Endothelial cell of hepatic sinusoid (primary cell): ENCODE data around the gene MYO1B.

Experiments
- in situ Hi-C: cut with HindIII; loops from 2 replicates; pipeline ENCODE4 v1.10.0; 2017; ENCODE audit warnings: low sequenced_read_pairs

Gene MYO1B

DNA sequence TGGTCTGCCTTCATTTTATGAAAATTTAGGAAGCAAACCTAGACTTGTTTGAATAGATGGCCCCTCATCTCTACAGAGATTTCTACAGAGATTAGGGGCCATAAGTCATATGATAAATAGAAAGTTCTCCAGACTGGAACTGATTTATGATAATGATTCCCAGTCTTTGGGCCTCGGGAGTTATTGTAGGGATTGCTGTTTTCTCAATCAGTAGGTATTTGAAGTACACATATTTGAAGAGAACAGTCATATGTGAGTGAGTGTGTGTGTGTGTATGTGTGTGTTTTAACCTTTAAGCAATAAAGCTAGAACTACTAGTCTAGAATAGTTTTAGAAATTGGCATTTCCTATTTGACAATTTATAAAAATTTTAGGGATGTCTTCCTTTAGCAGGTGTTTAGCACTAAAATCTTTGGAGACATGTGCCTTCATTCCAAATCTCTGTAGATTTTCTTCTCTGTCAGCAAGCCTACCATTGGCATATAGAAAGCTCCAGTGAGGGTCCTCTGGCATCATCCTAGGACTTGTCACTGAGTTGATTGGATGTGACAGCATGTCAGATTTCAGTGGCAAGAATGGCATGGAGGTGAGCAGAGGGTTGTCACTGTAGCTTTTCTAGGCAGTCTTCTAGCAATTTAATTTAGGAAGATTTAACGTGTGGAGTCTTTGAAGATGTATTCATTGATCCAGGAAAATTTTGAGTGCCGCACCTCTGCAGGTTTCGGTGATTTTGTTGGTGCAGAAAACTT, 71.2 kb downstream of the MYO1B start:
- in situ Hi-C loops = no loop called here

DNA sequence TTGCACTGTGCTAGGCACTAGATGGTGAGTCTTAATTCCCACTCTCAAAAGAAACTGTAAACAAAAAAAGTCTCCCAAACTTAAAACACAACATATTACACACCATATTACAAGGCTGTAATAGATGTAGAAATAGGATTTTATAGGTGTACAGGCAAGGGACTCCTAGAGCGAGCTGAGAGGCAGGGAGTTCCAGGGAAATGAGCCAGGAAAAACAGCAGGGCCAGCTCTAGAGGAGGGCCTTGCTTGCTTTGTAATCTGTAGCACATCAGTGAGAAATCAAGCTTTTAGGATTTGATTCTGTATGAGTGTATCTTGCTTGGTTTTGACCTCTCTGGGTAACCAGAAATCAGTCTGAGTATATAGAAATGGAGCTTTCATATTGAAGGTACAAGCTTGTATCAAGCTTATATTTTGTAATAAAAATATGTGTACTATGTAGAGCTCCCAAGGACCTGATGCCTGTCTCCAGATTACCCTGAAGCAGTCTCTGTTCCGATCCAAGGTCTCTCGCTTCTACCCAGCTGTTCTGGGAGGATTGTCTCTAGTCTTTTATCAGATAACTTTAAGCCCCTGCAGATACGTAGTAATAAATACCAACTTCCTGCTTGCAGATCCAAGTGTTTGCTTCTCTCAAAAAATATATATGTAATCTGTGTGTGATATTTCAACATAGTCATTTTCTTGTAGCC, 73.0 kb downstream of the MYO1B start:
- in situ Hi-C loops = no loop called here

DNA sequence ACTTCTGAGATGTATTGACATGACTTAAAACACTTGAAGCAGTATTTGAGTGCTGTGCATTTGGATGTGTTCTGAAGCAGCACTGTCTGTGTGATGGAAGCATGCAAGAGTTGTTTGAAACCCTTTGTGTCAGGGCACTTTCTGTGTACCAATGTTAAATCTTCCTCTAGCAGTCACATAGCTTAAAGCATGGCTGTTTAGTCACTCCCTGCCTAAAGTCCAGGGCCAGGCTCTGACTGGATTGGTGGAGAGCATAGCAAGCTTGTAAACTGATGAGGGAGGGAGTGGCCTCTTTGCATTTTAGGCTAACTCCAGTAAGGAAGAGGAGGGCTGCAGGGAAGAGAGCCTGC, 73.5 kb downstream of the MYO1B start:
- in situ Hi-C loops = no loop called here

DNA sequence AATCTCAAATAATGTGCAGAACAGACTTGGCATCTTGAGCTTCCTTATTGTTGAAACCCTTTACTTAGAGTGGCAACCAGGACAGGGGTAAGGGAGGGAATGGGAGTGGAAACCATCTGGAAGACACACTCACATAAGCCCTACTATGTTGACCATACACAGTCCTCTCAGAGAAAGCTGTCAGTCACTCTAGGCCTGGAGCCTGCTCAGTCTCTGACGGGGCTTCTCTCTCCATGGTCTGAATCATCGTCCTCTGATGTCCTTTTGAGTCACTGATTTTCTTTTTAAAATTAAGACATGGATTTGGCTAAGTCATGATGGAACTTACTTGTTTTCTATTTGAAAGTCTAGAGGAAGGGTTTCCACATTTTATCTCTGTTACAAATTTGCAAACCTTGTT, 74.0 kb downstream of the MYO1B start:
- in situ Hi-C loops = no loop called here

DNA sequence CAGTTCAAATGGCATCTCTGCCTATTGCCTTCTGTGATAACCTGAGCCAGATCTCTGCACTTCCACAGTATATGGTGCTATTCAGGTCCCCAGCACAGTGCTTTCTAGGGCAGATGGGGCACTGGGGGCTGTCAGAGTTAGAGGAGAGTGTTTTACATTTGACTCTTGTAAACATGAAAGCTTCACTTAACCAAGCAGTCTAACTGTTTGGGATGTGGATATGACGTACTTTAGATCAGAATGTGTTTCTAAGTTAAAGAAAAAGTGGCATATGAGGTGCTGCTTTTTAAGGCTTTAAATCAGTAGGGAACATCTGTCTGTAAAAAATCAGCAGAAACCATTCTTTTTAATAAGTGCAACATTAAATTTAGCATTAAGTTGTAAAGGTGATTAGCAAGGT, 75.7 kb downstream of the MYO1B start:
- in situ Hi-C loops = no loop called here

DNA sequence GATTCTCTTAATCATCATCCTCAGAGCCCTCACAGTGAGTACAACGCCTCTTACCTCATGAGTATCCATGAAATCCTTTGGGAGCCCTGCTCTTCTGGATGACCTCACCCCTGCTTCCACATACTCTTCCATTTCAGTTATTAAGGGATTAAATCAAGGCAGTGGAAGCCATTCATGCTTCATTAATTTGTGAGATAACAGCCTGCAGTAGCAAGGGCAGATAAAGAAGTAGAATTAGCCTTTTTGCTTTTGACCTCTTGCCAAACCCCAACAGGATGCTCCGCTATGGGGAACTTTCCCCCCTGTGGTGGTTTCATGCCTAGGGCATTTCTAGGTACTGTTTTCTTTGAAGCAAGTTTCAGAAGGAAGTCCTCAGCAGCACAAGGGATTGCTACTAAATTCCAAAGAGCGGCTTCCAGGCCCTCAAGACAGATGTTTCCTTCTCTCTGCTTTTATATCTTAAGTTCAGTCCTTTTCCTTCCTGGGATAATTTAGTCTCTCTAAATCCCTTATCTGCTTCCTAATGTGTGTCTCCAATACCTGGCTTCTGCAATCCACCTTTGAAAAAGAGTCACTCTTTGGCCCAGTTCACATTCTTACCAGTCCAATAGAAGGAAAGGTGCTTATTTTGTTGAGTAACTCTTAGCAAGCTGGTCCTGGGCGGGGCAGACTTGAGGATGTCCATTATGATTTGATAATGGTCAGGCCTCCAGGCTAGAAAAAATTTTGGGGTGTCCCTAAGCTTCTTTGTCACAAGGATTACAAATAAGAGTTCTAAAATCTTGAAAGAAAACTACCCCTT, 76.9 kb downstream of the MYO1B start:
- in situ Hi-C loops = no loop called here

DNA sequence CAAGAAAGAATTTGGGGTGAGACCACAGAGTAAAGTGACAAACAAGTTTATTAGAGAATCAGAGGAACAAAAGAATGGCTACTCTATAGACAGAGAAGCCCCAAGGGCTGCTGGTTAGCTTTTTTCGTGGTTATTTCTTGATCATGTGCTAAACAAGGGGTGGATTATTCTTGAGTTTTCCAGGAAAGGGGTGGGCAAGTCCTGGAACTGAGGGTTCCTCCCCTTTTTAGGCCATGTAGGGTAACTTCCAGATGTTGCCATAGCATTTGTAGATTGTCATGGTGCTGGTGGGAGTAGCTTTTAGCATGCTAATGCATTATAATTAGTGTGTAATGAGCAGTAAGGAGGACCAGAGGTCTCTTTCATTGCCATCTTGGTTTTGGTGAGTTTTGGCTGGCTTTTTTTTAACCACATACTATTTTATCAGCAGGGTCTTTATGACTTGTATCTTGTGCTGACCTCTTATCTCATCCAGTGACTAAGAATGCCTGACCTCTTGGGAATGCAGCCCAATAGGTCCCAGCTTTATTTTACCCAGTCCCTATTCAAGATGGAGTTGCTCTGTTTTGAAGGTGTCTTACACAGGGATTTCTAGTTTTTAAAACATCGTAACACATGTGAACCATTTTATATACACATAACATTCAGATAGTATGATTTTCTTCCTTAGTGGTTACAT, 77.8 kb downstream of the MYO1B start:
- in situ Hi-C loops = no loop called here

DNA sequence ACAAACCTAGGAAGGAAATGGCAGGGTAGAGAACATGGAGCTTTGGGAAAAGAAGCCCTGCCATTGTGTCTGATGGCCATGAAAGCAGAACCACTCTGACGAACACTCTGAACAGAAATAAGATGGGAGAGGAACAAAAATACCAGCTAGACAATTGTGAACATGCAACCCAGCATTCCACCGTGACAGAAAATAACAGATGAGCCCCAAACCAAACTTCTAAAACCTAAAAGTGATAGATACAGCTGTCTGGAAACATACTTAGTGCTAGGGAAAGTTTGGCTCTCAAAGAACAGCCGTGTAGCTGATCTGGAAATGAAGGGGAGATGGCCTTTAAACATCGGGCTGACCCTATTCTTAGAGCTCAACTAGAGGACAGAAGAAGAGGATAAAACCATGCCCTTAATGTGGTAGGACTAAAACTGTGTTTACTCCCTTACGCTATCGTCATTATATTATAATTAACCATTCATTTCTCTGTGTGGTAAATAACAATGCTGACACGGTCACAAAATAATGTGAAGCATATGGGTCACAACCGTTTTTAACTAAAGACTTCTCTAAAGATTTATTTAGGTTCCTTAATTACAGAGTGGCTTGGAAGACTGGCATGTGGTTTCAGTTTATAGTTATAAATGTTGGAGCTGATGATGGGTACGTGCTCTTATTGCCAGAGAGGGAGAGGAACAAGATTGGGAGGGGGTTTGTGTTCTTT, 80.6 kb downstream of the MYO1B start:
- in situ Hi-C loops = no loop called here

DNA sequence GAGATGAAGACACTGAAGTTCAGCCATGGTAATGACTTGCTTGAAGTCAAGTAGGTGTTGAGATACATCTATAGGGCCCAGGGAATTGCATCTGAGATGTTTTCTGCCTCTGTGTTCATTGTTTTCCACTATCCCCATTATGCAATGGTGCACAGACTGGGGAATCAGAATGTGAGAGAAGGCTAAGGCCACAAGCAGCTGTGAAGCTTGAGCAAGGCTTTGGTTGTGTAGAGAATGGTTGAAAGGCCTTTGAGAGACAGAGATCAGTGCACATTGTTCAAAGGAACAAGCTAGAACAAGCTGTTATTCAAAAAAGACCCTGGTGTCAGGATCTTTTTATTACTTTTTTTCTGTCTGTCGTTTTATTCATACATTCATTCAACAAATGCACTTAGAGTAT, 82.3 kb downstream of the MYO1B start:
- in situ Hi-C loops = no loop called here

DNA sequence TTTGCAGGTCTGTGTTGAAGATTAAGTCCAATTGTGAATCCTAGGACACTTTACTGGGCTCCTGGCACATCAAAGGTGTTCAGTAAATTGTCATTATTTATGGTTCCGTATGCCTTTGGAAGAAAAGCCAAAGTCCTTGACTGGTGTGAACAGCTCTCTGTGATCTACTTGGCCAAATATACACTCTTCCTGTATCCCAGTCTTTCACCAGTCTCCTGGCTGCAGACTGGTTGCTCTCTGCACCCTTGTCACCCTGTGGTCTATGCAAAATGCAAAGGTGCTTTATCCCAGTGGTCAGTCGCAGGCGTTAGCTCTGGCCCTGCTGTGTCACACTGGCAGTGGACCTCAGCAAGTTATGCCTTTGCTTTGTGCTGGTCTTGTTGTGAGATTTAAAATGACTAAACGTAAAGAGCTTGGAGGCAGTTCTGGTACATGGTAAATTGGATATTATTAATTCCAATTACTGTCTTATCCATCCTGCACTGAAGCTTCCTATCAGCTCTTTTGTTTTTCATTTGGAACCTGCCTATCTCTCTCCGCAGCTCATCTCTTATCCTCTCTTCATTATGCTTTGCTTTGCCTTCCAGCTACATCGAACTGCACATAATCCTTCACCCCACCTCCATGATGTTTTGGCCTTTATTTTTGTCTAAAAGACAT, 83.1 kb downstream of the MYO1B start:
- in situ Hi-C loops = no loop called here

DNA sequence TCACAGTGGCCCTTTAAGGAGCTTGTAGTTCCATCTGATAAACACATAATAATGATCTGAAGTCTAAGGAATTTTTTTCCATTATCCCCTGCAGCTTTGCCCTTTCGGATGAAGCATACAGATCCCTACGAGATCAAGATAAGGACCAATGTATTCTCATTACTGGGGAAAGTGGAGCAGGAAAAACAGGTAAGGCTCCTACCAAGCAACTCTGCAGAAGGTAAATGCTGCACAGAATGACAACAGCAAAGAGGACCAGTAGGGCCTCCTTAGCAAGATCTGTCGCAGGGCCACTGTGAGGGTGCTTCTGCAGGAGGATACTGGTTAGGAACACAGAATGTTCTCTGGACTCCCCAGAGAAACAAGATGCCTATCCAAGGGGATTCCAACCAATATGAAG, 84.6 kb downstream of the MYO1B start:
- in situ Hi-C loops = no loop called here

DNA sequence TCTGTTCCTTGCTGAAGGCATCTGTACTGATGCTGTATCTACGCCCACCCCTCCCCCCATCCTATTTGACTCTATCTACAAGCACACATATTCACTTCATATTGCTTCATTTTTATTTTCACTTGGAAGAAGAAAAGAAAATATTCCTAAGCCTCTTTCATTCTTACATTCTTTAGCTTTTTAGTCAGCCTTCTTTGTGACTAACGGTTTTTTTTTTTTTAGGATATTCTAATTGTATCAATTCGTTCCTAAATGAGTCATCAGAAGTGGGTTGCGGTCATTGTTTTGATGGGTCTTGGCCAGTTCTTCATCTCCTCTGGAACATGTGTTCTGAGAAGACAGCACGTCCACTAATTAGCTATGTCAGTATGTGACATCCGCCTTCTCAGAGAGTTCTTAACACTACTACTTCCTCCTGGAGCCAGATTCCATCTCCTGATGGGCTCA, 88.7 kb downstream of the MYO1B start:
- in situ Hi-C loops = no loop called here

DNA sequence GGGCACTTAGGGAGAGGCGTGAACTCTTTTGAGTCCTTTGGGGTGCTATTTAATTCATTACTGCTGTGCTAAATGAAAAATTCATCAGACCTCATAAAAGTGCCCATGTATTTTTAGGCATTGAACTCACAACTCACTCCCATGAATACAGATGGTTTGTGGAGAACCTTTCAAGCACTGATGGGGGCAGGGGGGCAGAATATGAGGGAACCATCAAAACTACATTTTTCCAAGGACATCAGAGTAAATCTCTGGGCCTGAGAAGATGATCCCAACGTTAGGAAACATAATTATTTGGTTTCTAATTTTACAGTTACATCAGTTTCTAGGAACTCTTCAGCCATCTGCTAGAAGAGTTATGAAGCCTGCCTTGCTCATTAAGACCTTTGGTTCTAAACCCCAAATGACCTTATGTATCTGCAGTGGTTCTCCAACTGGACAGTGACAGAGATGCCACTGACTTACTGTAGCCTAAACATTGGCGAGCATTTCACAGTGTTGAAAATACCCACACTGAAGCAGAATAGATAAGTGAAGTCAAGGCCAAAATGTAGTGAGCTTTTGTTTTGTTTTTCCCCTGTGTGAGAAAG, 90.8 kb downstream of the MYO1B start:
- in situ Hi-C loops = no loop called here

DNA sequence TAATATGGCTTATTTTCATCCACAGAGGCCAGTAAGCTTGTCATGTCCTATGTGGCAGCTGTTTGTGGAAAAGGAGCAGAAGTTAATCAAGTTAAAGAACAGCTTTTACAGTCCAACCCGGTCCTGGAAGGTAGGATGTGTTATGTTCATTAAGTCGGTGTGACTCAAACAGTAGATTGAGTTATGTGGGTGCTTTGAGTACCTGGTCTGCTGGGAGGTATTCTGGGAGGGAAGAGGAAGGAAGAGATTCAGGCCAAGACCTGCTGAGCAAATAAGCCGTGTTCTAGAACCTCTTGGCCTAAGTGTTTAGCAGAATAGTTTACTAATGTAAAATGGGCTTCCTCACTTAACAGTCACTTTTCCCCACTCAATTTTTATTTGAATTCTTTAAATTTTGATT, 96.2 kb downstream of the MYO1B start:
- in situ Hi-C loops = no loop called here

DNA sequence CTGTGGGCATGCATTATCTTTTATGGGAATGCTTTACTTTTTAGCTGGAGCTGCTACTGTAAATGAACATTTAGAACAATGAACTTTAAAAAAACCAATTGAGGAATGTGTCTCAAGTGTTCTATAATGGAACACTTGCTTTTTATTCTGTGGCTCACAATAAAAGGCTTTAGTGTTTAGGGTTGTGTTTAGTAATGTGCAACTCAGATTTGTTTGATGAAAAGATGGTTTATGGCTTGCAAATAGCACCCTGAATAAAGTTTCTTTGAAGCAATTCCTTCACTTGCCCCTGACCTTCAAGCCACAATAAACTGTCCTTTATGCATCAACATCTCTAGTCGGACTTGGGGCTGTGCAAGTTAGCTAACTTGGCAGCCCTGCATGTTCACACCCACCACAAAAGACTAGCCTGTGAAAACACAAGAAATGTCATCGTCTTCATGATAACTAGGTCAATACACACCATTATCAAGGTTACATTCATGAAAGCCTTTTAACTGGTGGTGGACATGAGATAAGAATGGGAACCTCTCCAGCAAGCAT, 98.7 kb downstream of the MYO1B start:
- in situ Hi-C loops = no loop called here

DNA sequence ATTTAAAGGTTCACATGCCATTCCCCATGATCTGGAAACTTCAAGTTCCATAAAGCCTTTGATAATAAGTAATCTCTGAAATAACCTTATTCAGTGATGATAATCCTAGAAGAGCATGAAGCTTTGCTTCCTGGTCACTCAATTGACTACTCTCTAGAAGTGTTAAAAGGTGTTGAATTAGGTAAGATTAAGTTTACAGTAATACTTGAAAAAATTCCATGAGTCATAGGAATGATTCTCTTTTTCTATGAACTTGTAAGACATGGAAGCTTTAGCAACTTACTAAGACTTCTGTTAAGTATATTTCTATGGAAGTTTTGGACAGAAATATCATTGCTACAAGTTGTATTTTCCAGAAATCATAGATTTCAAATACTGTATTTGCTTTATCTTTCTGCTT, 100.6 kb downstream of the MYO1B start:
- in situ Hi-C loops = no loop called here

DNA sequence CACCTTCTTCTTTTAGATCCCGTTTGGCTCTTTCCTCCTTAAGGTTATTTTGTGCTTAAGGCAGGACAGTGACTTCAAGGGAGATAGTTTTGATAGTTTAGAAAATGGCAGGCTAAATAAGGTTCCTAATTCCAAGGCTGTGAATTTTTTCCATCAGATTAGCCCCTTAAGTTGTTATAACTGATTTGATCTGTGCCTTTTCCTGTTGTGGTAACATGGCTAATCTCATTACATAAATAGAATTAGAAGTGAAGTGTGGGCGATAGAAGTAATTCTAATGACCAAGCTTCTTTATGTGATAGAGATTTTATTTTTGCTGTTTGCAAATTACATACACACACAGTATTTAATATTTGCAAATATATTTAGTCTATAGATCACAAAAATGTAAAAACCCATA, 102.0 kb downstream of the MYO1B start:
- in situ Hi-C loops = no loop called here

DNA sequence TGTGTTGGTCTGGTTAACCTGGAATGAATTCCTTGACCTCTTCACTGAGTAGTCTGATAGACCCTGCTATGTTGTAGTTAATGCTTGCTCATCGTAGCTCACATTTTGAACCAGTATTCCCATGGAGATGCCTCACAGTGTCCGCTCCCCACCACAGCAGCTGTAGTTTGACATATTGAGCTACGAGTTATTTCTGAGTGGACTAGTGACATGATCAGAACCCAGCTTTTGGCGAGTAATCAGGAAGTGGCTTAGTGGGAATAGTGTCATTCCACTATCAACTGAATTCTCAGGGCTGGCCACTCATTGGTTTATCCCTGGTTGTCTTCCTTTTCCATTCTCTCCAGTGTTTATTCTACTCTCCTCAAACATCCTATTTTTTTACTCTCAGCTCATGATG, 102.7 kb downstream of the MYO1B start:
- in situ Hi-C loops = no loop called here

DNA sequence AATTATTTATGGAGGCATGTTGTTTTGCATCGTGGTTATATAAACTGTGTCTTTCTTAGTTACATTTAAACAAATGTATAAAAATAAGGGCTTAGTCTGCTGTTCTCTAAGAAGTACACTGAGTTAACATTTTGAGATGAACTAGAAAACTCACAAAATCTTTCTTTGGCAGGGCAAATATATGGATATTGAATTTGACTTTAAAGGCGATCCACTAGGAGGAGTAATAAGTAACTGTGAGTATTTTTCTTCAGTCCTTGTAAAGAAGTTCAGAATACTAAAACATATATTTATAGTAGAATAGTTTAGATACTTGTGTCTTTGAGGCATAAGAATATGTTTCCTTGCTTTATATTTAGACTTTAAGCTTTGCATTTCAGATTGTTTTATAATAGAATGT, 104.8 kb downstream of the MYO1B start:
- in situ Hi-C loops = no loop called here

DNA sequence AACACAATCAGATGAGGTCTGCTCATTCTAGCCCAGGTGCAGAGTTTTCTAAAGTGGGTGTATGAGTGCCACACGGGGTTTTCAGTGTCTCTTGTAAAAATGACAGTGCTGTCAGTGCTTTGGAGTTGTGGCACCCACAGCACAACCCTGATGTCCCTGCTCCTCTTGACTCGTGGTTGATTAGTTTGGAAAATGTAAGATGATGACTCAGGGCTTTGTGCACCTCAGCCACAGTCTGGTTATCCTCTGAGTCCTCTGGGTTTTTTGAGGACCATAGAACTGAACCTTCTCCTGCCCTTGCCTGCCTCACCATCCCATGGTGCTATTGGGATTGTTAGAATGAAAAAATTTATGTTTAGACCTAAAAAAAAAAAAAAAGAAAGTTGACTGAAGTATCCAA, 105.6 kb downstream of the MYO1B start:
- in situ Hi-C loops = no loop called here
